GM10248 (cell line): ENCODE data around the gene POLR2E.

Source experiments
- CTCF ChIA-PET: fragments of 300-600 bp; sonication (Branson Sonifier 250); formaldehyde crosslinking; extraction: SDS; loops from one replicate; lab custom pipeline; 2021; ENCODE audit warnings: antibody characterized with exemption; lab: Yijun Ruan, JAX
- POLR2A ChIA-PET: fragments of 350-650 bp; sonication (Branson Sonifier 250); formaldehyde crosslinking; extraction: SDS; loops from one replicate; lab custom pipeline; 2020; ENCODE audit warnings: antibody characterized with exemption; lab: Yijun Ruan, JAX
- DNase-seq: peaks from one replicate; pipeline ENCODE4 v3.0.0; 2012; ENCODE audit errors: extremely low spot score
- CTCF ChIP-seq: IDR thresholded peaks from 2 replicates; pipeline ENCODE4 v1.5.1; 2012; ENCODE audit warnings: mild to moderate bottlenecking, low read depth; ENCODE audit errors: extremely low read depth, missing control alignments, control extremely low read depth

The POLR2E gene

GRCh38 chr19:1104311-1105007 is 9.3 kb upstream of the POLR2E start:
- no peak for TF ChIP-seq CTCF
- POLR2A ChIA-PET: interaction anchor here (0.5 to 0.6 kb wide), 2 partner anchors 63 to 72 kb away, joined by 3 to 4 read pairs; no protein-coding TSS in a partner anchor
- CTCF ChIA-PET: interaction anchor here (0.7 to 2.2 kb wide), 4 partner anchors 9 to 90 kb away, joined by 3 to 17 read pairs (median 3); no protein-coding TSS in a partner anchor
- DNase-seq: peak; percentile 85

- ChIA-PET POLR2A (interaction anchor here (0.5 to 0.6 kb wide), 2 partner anchors 72 to 965 kb away, joined by 3 to 4 read pairs; no protein-coding TSS in a partner anchor), CTCF (interaction anchor here (1.0 to 2.2 kb wide), 3 partner anchors 9 to 64 kb away, joined by 3 to 17 read pairs (median 3); no protein-coding TSS in a partner anchor)
- DNase-seq: peak; percentile 98
- TF ChIP-seq CTCF: no peak
Measured at GRCh38 chr19:1103708-1104310, 8.6 kb upstream of the POLR2E start, which contains the start of gene GPX4. GPX4 (plus strand) TSS chr19:1103994; CDS start chr19:1104044, 50 bp downstream.

GRCh38 chr19:1103132-1103707 is 8.0 kb upstream of the POLR2E start:
- DNase-seq: no peak
- ChIA-PET POLR2A (interaction anchor here (0.6 to 1.0 kb wide), 3 partner anchors 28 to 1375 kb away, joined by 3 to 5 read pairs (median 4); no protein-coding TSS in a partner anchor), CTCF (interaction anchor here (1.4 to 2.2 kb wide), 2 partner anchors 10 to 64 kb away, joined by 3 to 17 read pairs; no protein-coding TSS in a partner anchor)
- no peak for TF ChIP-seq CTCF

GRCh38 chr19:1102407-1103131 is 7.4 kb upstream of the POLR2E start:
- ChIA-PET POLR2A (interaction anchor here (0.6 to 1.0 kb wide), 2 partner anchors 28 to 1375 kb away, joined by 4 to 5 read pairs; no protein-coding TSS in a partner anchor), CTCF (interaction anchor here (1.2 to 2.2 kb wide), 3 partner anchors 11 to 163 kb away, joined by 4 to 17 read pairs (median 4); no protein-coding TSS in a partner anchor)
- no peak for TF ChIP-seq CTCF
- peak; percentile 49 for DNase-seq

GRCh38 chr19:1101337-1101698 is 6.1 kb upstream of the POLR2E start:
- TF ChIP-seq CTCF: no peak
- ChIA-PET POLR2A (no interaction called here), CTCF (interaction anchor here (1.9 kb wide), 1 partner anchor 164 kb away, joined by 4 read pairs; no protein-coding TSS in a partner anchor)

More at GRCh38 chr19:1101337-1101698, 6.1 kb upstream of the POLR2E start:
- no peak for DNase-seq
